T-helper 22 cell (primary cell): ENCODE data around the gene STUM.

Source experiments
- DNase-seq: peaks from one replicate; pipeline ENCODE4 v3.0.0-alpha.2; 2020; ENCODE audit warnings: low read depth

Gene STUM

DNA sequence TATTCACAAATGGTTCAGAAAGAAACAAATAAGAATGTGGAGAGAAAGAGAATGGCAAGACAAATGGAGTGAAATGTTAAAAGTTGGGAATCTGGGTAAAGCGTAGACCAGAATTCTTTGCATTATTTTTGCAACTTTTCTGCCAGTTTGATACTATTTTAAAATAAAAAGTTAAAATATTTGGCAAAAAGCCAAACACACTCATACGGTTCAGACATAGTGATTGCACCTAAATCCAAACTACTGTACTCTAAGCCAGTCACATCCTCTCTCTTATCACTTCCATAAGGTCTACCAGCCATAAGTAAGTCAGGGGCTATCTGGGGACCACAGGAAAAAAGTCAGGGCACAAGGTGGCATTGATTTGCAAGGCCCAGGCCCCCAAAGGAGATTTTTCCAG lies 14.4 kb downstream of the STUM start:
- no peak for DNase-seq

DNA sequence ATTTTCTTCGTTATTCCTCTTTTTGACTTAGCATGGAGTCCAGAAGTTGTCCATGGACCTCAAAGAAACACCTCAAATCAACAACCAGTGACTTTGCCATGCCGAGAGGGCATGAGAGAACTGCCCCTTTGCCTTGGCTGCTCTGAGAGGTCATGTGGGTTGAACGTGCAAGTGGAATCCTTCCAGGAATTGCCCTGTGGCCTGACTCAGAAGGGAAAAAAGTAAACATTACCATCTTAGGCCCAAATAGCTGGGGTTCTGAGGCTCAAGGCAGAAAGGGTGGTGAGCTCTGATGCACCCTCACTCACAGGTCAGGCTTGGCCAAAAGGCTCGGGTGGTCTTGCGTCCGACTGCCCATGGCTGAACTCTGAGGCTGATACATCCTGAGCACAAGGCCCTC lies 15.1 kb downstream of the STUM start:
- no peak for DNase-seq

DNA sequence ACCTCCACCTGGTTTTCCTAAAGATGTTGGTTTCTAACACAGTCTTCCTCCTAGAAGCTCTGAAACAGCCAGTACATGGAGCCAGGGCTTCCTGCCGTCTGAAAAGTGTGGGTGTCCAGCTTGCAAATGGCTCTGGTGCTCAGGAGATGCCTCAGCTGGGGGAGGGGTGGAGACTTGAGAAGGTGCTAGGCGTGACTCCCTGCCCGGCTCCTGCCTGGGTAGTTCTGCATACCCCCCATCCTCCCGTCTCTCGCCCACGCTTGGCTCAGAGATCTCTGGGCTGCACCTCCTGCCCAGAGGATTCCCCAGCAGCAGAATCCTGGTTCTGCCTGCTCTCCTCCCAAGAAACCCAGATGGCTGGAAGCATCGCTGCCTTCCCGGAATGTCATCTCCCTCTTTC lies 16.9 kb downstream of the STUM start:
- no peak for DNase-seq

DNA sequence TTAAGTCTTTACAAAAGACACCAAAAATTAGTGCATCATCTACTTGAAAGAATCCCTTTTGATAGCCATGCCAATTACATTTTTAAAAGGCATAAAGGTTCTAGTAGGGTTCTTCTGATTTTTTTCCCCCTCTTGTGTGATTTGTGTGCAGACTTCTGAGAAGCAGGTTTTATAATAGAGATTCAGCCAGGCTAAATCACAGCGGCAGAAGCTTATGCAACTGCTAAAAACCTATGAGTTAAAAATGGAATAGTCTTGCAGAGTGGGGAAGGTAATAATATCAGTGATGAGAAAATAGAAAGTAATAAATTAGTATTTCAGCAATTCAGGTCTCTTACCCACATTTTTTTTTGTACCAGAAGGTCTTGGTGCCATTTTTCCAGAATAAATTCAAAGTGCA lies 17.7 kb downstream of the STUM start:
- no peak for DNase-seq

DNA sequence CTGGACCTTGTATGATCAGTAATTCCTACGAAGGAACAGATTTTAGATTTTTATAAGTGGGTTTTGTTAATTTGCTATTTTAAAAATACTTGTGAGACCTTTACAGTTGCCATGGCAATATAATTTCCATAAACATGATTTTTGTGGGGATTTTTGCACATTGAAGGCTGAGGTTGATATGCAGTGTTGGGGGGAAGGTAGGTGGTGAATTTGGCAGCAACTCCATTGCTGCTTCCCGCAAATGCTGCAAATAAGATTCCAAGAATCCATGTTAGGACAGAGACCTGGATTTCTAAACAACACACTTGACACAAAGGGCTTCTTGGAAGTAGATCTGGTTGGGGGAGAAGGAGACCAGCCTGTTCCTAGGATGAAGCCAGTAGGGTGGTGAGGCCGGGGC lies 18.2 kb downstream of the STUM start:
- no peak for DNase-seq

DNA sequence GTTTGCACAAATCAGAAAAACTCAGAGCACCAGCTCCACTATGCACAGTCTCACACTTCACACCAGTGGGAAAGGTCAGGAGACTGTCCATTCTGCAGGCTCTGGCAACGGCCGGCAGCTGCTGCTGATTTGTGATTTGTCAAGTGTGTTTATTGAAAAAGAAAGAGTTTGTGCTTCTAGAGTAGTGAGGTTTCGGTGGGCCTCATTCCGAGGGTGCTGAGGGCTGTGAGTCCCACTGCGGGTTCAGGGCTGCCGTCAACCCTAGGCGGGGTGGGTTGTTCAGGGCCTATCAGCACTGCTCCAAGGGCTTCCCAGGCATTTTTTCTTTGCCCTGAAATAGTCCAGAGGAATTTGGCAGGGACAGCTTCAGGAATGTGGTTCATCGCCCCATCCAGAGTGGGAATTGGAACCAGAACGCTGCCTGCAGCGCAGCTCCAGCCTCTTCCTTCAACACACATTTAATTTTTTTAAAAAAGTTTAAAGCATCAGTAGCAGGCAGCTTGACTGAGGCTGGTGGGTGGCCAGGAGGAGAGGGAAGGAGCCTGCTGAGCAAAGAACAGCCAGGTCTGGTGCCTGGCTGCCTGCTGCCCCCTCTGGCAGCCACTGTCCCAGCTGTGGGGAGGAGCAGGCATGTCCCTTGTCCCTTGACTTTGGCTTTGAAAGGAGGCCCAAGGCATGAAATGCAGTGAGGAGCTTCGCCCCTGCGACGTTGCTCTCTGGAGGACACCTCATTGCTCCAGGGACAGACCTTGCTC lies 19.7 kb downstream of the STUM start:
- DNase-seq = no peak

DNA sequence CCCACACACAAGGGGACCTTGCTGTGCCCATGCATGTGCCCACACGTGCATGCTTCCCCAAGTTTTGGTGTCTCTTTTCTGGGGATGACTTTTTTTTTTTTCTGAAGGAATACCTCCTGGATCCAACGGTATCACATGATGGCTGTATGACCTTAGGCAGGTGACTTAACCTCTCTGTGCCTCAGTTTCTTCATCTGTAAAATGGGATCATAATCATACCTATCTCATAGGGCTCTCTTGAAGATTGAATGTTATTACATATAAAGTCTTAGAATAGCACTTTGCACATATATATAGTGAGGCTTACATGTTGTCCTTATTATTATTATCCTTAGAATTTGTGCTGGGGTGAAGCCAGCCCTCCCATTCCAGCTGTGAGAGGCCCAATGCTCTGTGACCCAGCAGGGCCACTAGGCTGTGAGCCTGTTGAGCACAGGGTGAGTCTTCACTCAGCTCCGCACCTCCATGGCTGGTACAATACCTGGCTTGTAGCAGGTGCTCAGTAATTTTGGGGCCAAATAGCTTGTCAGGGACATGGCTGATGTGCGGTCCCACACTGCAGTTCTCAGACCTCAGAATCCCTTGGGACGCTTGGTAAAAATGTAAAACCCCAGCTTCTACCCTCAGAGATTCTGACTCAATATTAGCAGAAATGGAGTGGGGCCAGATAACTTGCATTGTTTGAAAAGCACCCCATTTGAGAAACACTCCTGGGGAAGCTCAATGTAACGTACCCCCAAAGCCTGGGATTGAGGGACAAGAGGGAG lies 20.6 kb downstream of the STUM start:
- no peak for DNase-seq

DNA sequence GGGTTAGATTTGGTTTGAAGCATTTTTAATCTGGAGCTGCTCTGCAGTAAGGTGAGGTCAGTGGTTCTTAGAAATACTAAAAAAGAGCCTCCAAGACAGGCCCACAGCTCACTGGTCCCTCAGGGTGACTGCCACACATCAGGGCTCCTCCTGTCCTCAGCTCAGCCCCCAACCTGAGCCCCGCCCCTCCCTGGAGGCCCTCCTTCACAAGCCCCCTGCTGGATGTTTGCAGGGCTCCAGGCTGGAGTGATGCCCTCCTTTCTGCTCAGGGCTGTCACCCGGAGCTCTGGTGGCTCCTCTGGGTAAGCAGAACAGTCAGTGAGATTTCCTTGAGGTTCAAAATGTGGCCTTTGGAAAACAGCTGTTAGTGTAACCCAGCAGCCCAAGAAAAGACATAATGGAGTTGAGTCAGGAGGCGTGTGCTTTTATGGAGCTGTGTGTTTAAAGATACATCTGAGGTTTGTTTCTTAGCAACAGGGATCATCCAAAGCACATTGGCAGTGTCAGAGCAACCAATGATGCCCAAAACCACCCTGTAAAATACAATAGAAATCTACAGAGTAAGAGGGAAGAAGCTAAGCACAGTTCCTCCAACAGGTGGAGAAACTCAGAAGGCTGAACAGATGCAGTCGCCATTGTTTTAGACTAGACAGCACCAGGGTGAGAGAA lies 21.4 kb downstream of the STUM start:
- DNase-seq = no peak

DNA sequence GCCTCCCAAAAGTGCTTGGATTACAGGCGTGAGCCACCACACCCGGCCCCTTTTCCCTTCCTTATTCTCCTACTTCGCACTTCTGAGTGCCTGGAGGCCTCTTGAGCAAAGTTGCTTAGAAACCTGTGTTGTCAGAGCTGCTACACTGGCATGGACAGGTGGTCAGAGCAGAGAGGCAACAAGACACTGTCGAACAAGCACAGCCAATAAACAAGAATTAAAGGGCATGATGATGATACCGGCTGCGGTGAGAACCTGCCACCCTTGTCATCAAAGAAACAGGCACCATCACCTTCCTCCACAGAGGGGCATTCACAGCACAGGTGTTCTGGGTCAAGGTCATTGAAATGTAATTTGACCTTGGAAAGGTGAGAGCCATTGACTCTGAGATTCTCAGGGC lies 23.3 kb downstream of the STUM start:
- no peak for DNase-seq

DNA sequence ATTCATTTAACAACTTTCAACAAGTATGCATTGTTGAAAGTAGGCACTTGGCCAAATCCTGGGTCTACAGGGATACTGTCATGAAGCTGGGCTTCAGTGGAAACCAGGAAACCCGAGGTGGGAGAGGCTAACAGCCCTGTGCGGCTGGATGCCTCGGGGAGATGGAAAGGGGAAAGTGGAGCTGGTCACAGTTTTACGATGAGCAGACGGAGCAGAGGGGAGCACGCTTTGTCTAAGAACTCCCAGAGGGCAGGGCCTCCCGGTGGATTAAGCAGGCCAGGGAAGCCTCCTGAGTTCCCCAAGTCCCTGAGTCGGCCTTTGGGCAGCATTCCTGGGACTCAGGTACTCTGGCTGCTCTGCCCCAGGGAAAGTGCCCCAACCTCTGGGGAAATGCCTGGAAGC lies 23.8 kb downstream of the STUM start:
- DNase-seq = no peak

DNA sequence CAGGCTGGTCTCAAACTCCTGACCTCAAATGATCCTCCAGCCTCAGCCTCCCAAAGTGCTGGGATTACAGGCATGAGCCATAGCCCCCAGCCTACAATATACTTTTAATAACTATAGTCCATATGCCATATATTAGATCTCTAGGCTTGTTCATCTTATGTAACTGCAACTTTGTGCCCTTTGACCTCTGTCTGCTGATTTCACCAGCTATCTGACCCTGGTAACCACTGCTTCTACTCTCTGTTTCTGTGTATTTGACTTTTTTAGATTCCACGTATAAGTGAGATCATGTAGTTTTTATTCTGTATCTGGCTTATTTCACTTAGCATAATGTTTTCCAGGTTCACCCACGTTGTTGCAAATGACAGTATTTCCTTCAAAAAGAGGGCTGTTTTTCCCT lies 25.5 kb downstream of the STUM start:
- DNase-seq = no peak

DNA sequence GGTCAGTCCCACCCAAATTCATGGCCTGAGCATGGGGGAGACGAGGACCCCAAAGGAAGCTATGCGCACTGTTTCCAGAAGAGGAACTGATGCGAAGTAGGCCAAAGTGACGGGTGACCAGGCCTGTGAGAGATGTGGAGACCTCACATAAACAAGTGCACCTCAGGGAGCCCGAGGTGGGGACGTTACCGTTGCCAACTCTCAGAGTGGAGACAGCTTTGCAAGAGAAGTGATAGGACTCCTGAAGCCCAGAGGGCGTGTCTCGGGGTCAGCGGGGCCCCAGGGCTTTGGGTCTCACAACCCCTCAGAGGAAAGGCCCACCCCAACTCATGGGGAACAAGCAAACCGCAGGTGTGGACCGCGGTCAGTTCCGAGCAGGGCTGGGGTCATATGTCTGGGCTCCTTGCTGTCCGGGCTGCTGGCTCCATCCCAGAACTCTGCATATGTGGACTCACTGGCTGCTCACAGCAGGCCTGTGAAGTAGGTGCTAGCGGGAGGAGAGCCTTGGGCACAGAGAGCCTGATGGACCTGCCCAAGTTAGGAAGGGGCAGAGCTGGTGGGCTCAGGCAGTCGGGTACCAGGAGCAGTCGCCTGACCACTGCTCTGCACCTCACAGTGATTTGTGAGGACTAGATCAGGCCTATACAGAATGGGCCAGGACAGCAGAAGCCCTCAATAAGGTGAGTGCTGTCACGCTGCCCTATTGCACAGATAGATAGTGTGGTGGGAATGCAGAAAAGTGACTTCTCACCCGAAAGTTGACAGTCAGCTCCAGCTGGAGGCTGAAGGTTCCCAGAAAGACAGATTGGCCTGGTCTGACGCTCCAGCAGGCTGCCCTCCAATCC lies 26.2 kb downstream of the STUM start:
- DNase-seq = no peak

DNA sequence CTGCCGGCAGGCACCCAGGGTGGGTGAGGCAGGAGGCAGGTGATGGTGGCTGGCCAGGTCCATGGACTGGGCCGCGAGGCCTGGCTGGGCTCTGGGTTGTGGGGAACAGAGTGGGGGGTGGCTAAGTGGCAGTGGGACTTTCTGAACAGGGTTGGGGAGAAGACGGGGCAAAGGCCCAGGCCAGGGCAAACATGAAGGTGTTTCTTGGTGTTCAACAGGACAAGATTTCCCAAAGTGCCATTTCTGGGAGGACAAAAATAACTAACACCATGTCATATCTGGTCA lies 26.8 kb downstream of the STUM start:
- no peak for DNase-seq

DNA sequence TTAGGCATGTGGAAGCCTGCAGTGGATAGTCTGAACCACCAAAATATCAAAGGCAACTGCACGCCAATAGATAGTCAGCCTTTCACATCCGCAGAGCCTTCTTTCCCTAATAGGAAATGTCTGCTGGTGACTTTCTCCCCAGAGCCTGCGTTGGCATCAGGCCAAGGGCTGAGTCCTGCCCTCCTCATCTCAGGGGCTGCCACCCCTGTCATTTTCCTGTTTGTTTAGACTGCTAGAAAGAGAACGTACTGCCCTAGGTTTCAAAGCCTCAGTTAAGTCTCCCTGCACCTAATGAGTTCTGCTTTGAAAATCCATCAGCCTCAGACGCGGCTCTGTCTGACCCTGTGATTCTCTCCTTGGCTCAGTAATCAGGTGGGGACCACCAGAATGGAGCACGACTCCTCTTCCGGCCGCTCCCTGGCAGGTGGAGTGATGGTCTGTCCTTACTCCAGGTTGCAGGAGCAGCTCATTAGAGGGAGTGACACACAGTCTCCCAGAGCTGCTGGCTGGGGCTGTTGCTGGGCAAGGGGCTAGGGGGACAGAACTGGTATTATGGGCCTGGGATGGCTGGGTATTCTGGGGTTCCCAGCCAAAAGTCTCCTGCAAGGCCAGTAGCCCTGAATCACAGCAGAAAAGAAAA lies 27.3 kb downstream of the STUM start:
- DNase-seq = no peak

DNA sequence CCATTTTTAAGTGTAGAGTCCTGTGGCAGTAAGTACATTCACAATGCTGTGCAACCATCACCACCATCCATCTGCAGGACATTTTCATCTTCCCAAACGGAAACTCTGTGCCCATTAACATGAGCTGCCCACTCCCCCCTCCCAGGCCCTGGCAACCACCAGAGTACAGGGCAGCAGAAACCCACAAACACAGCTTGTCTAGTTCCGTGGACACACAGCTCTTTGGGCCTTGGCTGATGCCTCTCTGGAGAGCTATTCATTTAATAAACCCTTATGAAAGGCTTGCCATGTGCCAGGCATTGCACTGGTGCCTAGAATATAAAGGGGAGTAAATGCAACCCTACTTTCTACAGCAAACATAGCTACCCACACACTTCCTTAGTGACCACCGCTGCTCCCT lies 28.0 kb downstream of the STUM start:
- DNase-seq = no peak

DNA sequence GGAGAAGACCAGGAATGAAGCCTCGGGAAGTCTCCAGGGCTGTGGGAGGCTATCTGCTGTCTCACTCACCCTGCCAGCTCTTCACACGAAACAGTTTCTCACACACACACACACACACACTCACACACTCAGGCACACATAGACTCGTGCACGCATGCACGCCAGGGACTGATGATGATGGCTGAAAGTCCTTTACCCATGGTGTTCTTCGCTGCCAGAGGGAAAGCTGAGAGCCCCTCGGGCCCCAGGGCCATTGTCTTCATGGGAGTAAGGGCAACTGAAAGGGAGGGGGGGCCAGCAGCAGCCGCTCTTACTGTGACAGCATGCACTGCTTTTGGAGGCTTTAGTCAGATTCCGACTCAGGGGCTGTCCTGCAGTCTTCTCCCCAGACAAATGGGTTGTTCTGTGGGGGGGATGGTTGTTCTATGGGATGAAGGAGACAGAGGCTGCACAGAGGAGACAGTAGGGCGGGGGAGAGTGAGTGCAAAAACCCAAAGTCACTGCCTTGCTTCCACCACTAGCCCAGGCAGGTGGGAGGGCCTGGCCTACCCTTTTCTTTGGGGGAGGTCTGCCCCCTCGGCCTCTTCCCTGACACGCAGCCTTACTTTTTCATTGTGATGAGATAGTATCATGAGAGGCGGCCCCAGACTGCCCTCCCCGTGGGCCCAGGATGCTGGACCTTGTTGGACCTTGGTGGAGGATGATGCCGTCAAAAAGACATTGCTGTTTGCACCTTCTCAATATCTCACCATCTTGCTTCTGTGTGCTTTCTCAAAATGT lies 29.0 kb downstream of the STUM start:
- no peak for DNase-seq

DNA sequence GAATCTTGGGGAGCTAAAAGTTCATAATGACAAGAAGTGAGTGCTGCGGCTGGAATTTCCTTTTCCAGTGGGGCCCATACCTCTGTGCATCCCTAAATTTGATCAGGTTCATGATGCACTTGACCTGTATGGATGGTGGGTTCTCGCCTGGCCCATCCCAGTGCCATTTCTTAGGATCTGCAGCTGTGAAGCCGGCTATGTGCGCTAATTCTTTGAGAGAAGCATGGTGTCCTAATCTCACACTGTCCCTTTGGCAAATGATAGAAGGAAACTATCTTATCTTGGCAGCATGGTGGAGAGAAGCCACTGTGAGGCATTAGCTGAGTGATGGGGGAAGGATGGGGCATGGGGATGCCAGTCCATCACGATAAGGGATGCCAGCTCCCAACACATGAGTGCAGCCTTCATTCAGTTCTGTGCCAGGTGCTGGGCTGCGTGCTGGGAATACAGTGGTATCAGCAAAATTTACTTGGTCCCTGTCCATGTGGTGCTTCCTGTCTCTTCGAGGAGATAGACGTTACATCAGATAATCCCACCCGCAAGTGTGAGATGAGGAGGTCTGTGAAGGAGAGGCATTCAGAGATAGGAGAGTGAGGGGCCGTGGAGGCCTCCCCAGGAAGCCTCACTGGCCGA lies 30.5 kb downstream of the STUM start:
- DNase-seq = no peak

DNA sequence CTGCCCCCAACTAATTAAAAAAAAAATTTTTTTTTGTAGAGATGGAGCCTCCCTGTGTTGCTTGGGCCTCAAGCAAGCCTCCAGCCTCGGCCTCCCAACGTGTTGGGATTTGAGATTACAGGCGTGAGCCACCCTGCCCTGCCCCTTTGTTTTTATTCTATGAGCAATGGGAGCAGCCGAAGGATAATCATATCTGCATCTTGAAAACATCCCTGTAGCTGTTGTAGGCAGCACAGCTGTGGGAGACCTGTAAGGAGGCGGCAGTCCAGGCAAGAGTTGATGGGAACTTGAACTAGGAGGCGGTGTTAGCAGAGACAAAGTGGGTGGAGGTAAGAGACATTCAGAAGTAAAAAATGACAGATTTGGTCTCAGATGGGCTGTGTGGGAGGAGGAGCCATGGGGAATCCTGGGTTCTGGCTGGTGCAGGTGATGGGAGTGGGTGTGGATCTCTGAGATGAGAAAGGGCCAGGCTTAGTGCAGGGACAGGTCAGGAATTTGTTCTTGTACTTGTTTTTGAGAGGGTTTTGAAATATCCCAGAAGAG lies 31.3 kb downstream of the STUM start:
- no peak for DNase-seq

DNA sequence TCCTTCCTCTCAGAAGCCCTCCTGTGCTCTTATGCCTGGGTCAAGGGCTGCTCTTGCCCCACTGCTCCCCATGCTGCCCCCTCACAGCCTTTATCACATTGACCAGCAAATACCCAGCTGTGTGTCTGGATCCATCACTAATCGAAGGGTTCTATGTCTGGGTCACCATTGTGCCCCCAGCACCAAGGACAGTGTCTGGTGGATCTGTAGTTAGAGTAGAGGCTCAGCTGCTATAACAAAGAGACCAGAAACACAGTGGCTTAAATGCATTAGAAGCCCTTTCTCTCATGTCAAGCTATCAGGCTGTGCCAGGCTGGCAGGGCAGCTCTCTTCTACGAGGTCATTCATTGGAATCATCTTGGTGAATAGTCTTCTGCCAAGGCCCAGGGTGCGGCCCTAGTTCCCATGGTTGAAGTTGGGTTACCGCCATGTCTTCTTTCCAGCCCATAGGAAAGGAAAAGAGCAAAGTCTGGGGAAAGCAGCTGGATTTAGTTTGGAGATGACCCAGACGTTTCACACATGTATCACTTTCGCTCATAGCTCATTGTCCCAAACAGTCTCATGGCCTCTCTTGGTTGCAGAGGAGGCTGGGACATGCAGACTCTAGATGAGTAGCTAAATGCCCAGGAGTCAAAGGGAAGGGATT lies 32.2 kb downstream of the STUM start:
- no peak for DNase-seq
